Ovary (tissue), 3 donors: ENCODE results near the gene RGPD5.
"Not testable (repeated sequence)": the region's sequence is repeated elsewhere in the genome, so short reads cannot be mapped to it uniquely, and the experiment has no call there.

Experiments
- CTCF ChIP-seq, 3 donors: fragments of 450-650 bp in 2 of 3; fragments of 200-600 bp in 1 of 3; IDR thresholded peaks; one replicate each; pipeline versions ENCODE4 v1.5.1 to v1.8.0; 2016 to 2022; ENCODE audit warnings: antibody characterized with exemption in 3 of 3, mild to moderate bottlenecking in 1 of 3
- POLR2A ChIP-seq: fragments of 450-650 bp; IDR thresholded peaks from one replicate; pipeline ENCODE4 v1.6.1; 2017; ENCODE audit warnings: antibody characterized with exemption, mild to moderate bottlenecking, moderate library complexity
- donor health status: DM: no; HTN: no; CAD: no.

- TF ChIP-seq CTCF (IDR thresholded peaks at IDR 0.05); POLR2A: not testable (repeated sequence)
These were observed at the start of gene RGPD5 for GRCh38 chr2:109794074-109794737.
